ENCODE measurements around the gene RELB. TPM values are rescaled to one million over a fixed set of nuclear protein-coding genes. Genes with fewer than 3 reads are reported as not detected.

The RELB gene
- total and polyA plus RNA-seq, 2 donors from 2014 or later = 10.3 to 30.6 TPM

DNA sequence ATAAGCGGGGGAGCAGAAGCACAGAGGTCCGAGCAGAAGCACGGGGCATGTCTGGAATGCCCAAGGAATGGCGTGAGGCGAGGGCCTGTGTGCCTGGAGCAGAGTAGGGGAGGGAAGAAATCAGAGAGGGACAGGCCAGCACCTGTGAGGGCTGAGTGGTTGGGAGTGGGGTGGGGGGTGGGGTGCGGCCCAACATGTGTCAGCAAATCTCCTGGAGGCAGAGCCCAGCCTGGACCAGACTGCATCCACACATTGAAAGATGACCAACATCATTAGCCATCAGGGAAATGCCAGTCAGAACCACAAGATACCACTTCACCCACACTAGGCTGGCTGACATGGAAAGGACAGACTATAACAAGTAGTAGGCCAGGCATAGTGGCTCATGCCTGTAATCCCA lies 48.8 kb downstream of the RELB start:
- no peak overlapping the region for H3K4me3 ChIP-seq (ENCODE audit: low read length in 3 of 3)
- no peaks in the 10 kb centered on the region for H3K4me1 ChIP-seq (ENCODE audit: control insufficient read depth in 2 of 3, insufficient read depth in 2 of 3, low read depth in 1 of 3, low read length in 3 of 3)
- H3K36me3 ChIP-seq (ENCODE audit: control insufficient read depth in 2 of 3, insufficient read depth in 3 of 3, low read length in 3 of 3) = peaks cover 2 to 24% (median 13%) of the 10 kb centered on the region in 3 donors
- intact Hi-C loops (cut with DNase I) = no loop called here
- no peak overlapping the region for H3K9ac ChIP-seq (ENCODE audit: low read length in 3 of 3)
- FAIRE-seq = no peak
- no peak for TF ChIP-seq CTCF (IDR thresholded peaks at IDR 0.05; ENCODE audit: borderline replicate concordance, extremely low read depth, insufficient read depth)
- no peaks in the 10 kb centered on the region for H3K27me3 ChIP-seq (ENCODE audit: control insufficient read depth, insufficient read depth, low read length)
- H3K9me3 ChIP-seq (ENCODE audit: control insufficient read depth in 2 of 3, insufficient read depth in 1 of 3, low read length in 3 of 3) = no peaks in the 10 kb centered on the region
- no peak for DNase-seq
- H3K27ac ChIP-seq (ENCODE audit: low read depth in 2 of 2, low read length in 2 of 2) = no peak overlapping the region

- Histone ChIP-seq H3K4me3 (ENCODE audit: low read length in 3 of 3) (no peak overlapping the region), H3K4me1 (ENCODE audit: control insufficient read depth in 2 of 3, insufficient read depth in 2 of 3, low read depth in 1 of 3, low read length in 3 of 3) (no peaks in the 10 kb centered on the region), H3K9ac (ENCODE audit: low read length in 3 of 3) (no peak overlapping the region), H3K27ac (ENCODE audit: low read depth in 2 of 2, low read length in 2 of 2) (no peak overlapping the region), H3K27me3 (ENCODE audit: control insufficient read depth, insufficient read depth, low read length) (no peaks in the 10 kb centered on the region), H3K36me3 (ENCODE audit: control insufficient read depth in 2 of 3, insufficient read depth in 3 of 3, low read length in 3 of 3) (peaks cover 2 to 23% (median 14%) of the 10 kb centered on the region in 3 donors), H3K9me3 (ENCODE audit: control insufficient read depth in 2 of 3, insufficient read depth in 1 of 3, low read length in 3 of 3) (no peaks in the 10 kb centered on the region)
- no peak for TF ChIP-seq CTCF (IDR thresholded peaks at IDR 0.05; ENCODE audit: borderline replicate concordance, extremely low read depth, insufficient read depth)
- DNase-seq (no peak), FAIRE-seq (no peak)
- intact Hi-C loops (cut with DNase I) = no loop called here
Measured at GRCh38 chr19:45051929-45052579, 50.8 kb downstream of the RELB start.

DNA sequence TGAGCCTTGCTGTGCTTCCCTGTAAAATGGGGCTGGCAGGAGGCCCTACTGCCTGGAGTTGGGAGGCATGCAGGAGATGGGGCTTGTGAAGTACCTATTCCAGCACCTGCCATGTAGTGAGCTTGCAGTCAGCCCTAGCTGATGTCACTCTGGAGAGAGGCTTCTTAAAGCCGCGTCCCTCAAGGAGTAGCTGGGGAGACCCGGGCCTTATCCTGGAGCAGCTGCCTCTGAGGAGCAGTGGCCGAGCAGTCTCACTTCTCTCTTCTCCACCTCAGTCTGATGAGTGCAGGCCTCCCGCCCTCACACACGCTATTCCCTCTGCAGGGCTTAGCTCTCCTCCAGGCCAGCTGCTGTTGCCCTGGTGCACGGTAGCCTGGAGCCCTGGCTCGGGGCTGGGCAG lies 55.6 kb downstream of the RELB start:
- H3K27me3 ChIP-seq (ENCODE audit: control insufficient read depth, insufficient read depth, low read length) = no peaks in the 10 kb centered on the region
- H3K9ac ChIP-seq (ENCODE audit: low read length in 3 of 3) = no peak overlapping the region
- intact Hi-C loops (cut with DNase I) = no loop called here
- no peaks in the 10 kb centered on the region for H3K9me3 ChIP-seq (ENCODE audit: control insufficient read depth in 2 of 3, insufficient read depth in 1 of 3, low read length in 3 of 3)
- DNase-seq (no peak), FAIRE-seq (no peak)
- no peaks in the 10 kb centered on the region for H3K4me1 ChIP-seq (ENCODE audit: control insufficient read depth in 2 of 3, insufficient read depth in 2 of 3, low read depth in 1 of 3, low read length in 3 of 3)
- peaks cover 6 to 61% (median 41%) of the 10 kb centered on the region in 3 donors for H3K36me3 ChIP-seq (ENCODE audit: control insufficient read depth in 2 of 3, insufficient read depth in 3 of 3, low read length in 3 of 3)
- no peak overlapping the region for H3K4me3 ChIP-seq (ENCODE audit: low read length in 3 of 3)
- no peak overlapping the region for H3K27ac ChIP-seq (ENCODE audit: low read depth in 2 of 2, low read length in 2 of 2)
- no peak for TF ChIP-seq CTCF (IDR thresholded peaks at IDR 0.05; ENCODE audit: borderline replicate concordance, extremely low read depth, insufficient read depth)

- peaks cover 6 to 61% (median 39%) of the 10 kb centered on the region in 3 donors for H3K36me3 ChIP-seq (ENCODE audit: control insufficient read depth in 2 of 3, insufficient read depth in 3 of 3, low read length in 3 of 3)
- no peak overlapping the region for H3K27ac ChIP-seq (ENCODE audit: low read depth in 2 of 2, low read length in 2 of 2)
- DNase-seq (no peak), FAIRE-seq (no peak)
- no peaks in the 10 kb centered on the region for H3K4me1 ChIP-seq (ENCODE audit: control insufficient read depth in 2 of 3, insufficient read depth in 2 of 3, low read depth in 1 of 3, low read length in 3 of 3)
- no peaks in the 10 kb centered on the region for H3K9me3 ChIP-seq (ENCODE audit: control insufficient read depth in 2 of 3, insufficient read depth in 1 of 3, low read length in 3 of 3)
- intact Hi-C loops (cut with DNase I) = no loop called here
- TF ChIP-seq CTCF (IDR thresholded peaks at IDR 0.05; ENCODE audit: borderline replicate concordance, extremely low read depth, insufficient read depth) = no peak
- H3K4me3 ChIP-seq (ENCODE audit: low read length in 3 of 3) = no peak overlapping the region
- H3K9ac ChIP-seq (ENCODE audit: low read length in 3 of 3) = no peak overlapping the region
- H3K27me3 ChIP-seq (ENCODE audit: control insufficient read depth, insufficient read depth, low read length) = no peaks in the 10 kb centered on the region
Measured at GRCh38 chr19:45057444-45057843, 56.2 kb downstream of the RELB start.

All from kidney (tissue), 14 donors.